ENCODE data around the gene METTL25B.

METTL25B gene

GRCh38 chr1:156773607-156774006, 45.3 kb downstream of the METTL25B start:
- TF ChIP-seq, protein P1, sequence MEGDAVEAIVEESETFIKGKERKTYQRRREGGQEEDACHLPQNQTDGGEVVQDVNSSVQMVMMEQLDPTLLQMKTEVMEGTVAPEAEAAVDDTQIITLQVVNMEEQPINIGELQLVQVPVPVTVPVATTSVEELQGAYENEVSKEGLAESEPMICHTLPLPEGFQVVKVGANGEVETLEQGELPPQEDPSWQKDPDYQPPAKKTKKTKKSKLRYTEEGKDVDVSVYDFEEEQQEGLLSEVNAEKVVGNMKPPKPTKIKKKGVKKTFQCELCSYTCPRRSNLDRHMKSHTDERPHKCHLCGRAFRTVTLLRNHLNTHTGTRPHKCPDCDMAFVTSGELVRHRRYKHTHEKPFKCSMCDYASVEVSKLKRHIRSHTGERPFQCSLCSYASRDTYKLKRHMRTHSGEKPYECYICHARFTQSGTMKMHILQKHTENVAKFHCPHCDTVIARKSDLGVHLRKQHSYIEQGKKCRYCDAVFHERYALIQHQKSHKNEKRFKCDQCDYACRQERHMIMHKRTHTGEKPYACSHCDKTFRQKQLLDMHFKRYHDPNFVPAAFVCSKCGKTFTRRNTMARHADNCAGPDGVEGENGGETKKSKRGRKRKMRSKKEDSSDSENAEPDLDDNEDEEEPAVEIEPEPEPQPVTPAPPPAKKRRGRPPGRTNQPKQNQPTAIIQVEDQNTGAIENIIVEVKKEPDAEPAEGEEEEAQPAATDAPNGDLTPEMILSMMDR (IDR thresholded peaks at IDR 0.05), result no peak
- Histone ChIP-seq H3K36me3 (no peaks in the 10 kb centered on the region), H3K27ac (no peak overlapping the region), H3K27me3 (no peaks in the 10 kb centered on the region), H3K4me3 (ENCODE audit: low read depth in 1 of 2, low read length in 1 of 2) (no peak overlapping the region), H3K4me1 (ENCODE audit: control insufficient read depth in 1 of 2, insufficient read depth in 1 of 2, low read depth in 1 of 2, low read length in 1 of 2) (peaks cover 7% of the 10 kb centered on the region in 2 experiments), H3K9me3 (no peaks in the 10 kb centered on the region)

DNA sequence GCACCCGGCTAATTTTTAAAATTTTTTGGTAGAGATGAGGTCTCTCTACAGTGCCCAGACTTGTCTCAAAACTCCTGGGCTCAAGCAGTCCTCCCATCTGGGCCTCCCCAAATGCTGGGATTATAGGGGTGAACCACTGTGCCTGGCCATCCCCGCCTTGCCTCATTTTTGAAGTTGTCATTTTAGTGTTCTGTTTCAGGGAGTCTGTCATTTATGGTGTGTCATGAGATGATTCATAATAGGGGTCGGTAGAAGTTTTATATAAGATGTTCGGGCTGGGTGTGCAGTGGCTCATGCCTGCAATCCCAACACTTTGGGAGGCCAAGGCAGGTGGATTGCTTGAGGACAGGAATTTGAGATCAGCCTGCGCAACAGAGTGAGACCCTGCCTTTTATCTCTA, 47.5 kb downstream of the METTL25B start:
- Histone ChIP-seq H3K9me3 (no peaks in the 10 kb centered on the region), H3K4me3 (ENCODE audit: low read depth in 1 of 2, low read length in 1 of 2) (no peak overlapping the region), H3K36me3 (no peaks in the 10 kb centered on the region), H3K27ac (no peak overlapping the region), H3K4me1 (ENCODE audit: control insufficient read depth in 1 of 2, insufficient read depth in 1 of 2, low read depth in 1 of 2, low read length in 1 of 2) (no peaks in the 10 kb centered on the region), H3K27me3 (no peaks in the 10 kb centered on the region)
- TF ChIP-seq, protein P1 (IDR thresholded peaks at IDR 0.05), result no peak

DNA sequence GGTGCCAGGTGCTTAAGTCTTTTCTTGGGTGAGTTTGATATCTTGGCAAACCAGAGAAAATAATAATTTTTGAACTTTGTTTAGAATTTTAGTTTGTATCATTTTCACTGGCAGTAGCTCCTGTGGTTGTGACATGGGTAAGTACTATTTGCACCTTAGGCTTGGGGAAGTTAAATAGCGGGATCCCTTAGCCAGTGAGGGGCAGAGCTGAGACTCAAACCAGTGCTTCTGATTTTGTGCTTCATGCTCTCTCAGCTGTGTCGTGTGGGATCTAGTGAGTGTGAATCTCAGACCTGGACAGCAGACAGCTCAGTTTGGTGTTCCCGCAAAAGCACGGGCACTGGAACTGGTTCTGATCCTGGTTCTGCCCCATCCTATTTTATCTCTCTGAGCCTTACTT, 48.7 kb downstream of the METTL25B start:
- H3K27ac ChIP-seq, result no peak overlapping the region
- H3K4me1 ChIP-seq (ENCODE audit: control insufficient read depth in 1 of 2, insufficient read depth in 1 of 2, low read depth in 1 of 2, low read length in 1 of 2), result peaks cover 0 to 3% of the 10 kb centered on the region in 2 experiments
- H3K36me3 ChIP-seq, result no peaks in the 10 kb centered on the region

DNA sequence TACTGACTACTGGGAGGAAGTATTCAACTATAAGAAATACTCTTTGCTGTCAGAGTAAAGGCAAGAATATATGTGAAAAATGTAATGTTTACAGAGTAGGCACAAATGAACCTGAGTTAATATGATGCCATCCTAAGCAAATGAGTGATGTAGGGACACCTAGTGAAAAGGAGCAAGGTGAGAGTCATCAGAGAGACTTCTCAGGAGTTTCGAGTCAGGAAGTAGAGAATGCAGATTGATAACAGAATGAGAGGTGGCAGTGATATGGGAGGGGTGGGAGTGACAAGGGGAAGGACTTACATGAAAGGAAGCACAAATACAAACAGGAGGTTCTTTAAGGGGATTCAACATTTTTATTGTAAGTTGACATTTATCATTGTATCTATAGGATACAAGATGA, 49.3 kb downstream of the METTL25B start:
- Histone ChIP-seq H3K4me3 (ENCODE audit: low read depth in 1 of 2, low read length in 1 of 2) (no peak overlapping the region), H3K27me3 (no peaks in the 10 kb centered on the region), H3K4me1 (ENCODE audit: control insufficient read depth in 1 of 2, insufficient read depth in 1 of 2, low read depth in 1 of 2, low read length in 1 of 2) (peaks cover 0 to 3% of the 10 kb centered on the region in 2 experiments), H3K9me3 (no peaks in the 10 kb centered on the region), H3K36me3 (peaks cover 4% of the 10 kb centered on the region), H3K27ac (no peak overlapping the region)
- TF ChIP-seq, protein P1 (IDR thresholded peaks at IDR 0.05), result no peak

More for the DNA sequence above, 48.7 kb downstream of the METTL25B start:
- TF ChIP-seq, protein P1 (IDR thresholded peaks at IDR 0.05), result no peak
- H3K4me3 ChIP-seq (ENCODE audit: low read depth in 1 of 2, low read length in 1 of 2), result no peak overlapping the region
- no peaks in the 10 kb centered on the region for H3K27me3 ChIP-seq
- no peaks in the 10 kb centered on the region for H3K9me3 ChIP-seq

DNA sequence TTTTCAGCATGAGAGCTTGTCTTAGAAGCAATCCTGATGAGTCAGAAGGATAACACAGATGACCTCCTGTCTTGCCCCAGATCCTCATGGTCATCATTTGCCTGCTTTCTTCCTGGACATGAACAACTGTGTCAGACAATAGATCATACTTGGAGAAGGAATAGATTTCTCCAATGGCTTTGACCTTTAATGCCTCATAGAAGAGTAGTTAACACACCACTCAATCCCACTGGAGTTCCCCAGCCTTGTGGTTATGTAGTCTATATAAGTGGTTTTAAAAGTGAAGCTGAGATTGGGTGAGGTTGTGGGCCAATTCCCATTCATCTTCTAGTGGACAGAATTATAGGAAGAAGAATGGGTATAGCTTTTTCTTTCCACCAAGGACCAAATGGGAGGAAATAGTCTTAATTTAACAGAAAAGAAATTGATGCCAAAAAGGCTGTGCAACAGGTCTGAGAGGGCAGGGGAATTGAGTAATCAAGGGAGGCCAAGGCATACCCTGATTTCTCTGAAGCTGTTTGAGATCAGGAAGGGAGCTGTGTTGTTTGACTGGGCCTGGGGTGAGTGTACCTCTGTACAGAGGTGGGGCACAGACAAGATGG, 53.4 kb downstream of the METTL25B start:
- TF ChIP-seq, protein P1 (IDR thresholded peaks at IDR 0.05), result no peak
- Histone ChIP-seq H3K4me1 (ENCODE audit: control insufficient read depth in 1 of 2, insufficient read depth in 1 of 2, low read depth in 1 of 2, low read length in 1 of 2) (peaks cover 0 to 3% of the 10 kb centered on the region in 2 experiments), H3K4me3 (ENCODE audit: low read depth in 1 of 2, low read length in 1 of 2) (no peak overlapping the region), H3K27ac (no peak overlapping the region), H3K9me3 (no peaks in the 10 kb centered on the region), H3K27me3 (no peaks in the 10 kb centered on the region), H3K36me3 (peaks cover 42% of the 10 kb centered on the region)
